ENCODE results near the gene SORBS1.

Gene SORBS1

GRCh38 chr10:95561177-95561863 is at the start of gene SORBS1:
Gene SORBS1, minus strand, starts transcription at chr10:95561371. Its CDS starts 120,236 bp downstream, at chr10:95441135.
- peak; percentile 57 to 76 for DNase-seq (ENCODE audit: low read depth in 2 of 2)

GRCh38 chr10:95610727-95611126 is 49.6 kb upstream of the SORBS1 start:
- DNase-seq (ENCODE audit: low read depth in 2 of 2), result no peak

GRCh38 chr10:95606922-95607321 is 45.8 kb upstream of the SORBS1 start:
- DNase-seq (ENCODE audit: low read depth in 2 of 2), result no peak

GRCh38 chr10:95605163-95605562 is 44.0 kb upstream of the SORBS1 start:
- no peak for DNase-seq (ENCODE audit: low read depth in 2 of 2)

GRCh38 chr10:95604630-95605029 is 43.5 kb upstream of the SORBS1 start:
- no peak for DNase-seq (ENCODE audit: low read depth in 2 of 2)

- no peak for DNase-seq (ENCODE audit: low read depth in 2 of 2)
Measured at GRCh38 chr10:95602382-95602781, 41.2 kb upstream of the SORBS1 start.

GRCh38 chr10:95601116-95601719 is 40.0 kb upstream of the SORBS1 start:
- peak; percentile 10 to 18 for DNase-seq (ENCODE audit: low read depth in 2 of 2)

- no peak for DNase-seq (ENCODE audit: low read depth in 2 of 2)
Measured at GRCh38 chr10:95600158-95600557, 39.0 kb upstream of the SORBS1 start.

- no peak for DNase-seq (ENCODE audit: low read depth in 2 of 2)
Measured at GRCh38 chr10:95597788-95598187, 36.6 kb upstream of the SORBS1 start.

- no peak for DNase-seq (ENCODE audit: low read depth in 2 of 2)
Measured at GRCh38 chr10:95588025-95588424, 26.9 kb upstream of the SORBS1 start.

GRCh38 chr10:95579835-95580535 is 18.8 kb upstream of the SORBS1 start:
- DNase-seq (ENCODE audit: low read depth in 2 of 2), result no peak

GRCh38 chr10:95579292-95579691 is 18.1 kb upstream of the SORBS1 start:
- no peak for DNase-seq (ENCODE audit: low read depth in 2 of 2)

- no peak for DNase-seq (ENCODE audit: low read depth in 2 of 2)
Measured at GRCh38 chr10:95578619-95579018, 17.4 kb upstream of the SORBS1 start.

- no peak for DNase-seq (ENCODE audit: low read depth in 2 of 2)
Measured at GRCh38 chr10:95574649-95575365, 13.6 kb upstream of the SORBS1 start.

- DNase-seq (ENCODE audit: low read depth in 2 of 2), result no peak
Measured at GRCh38 chr10:95573964-95574604, 12.9 kb upstream of the SORBS1 start.

- DNase-seq (ENCODE audit: low read depth in 2 of 2), result no peak
Measured at GRCh38 chr10:95573527-95573926, 12.4 kb upstream of the SORBS1 start.

- DNase-seq (ENCODE audit: low read depth in 2 of 2), result no peak
Measured at GRCh38 chr10:95572131-95572820, 11.1 kb upstream of the SORBS1 start.

- DNase-seq (ENCODE audit: low read depth in 2 of 2), result no peak
Measured at GRCh38 chr10:95571390-95571789, 10.2 kb upstream of the SORBS1 start.

GRCh38 chr10:95569368-95569767 is 8.2 kb upstream of the SORBS1 start:
- no peak for DNase-seq (ENCODE audit: low read depth in 2 of 2)

GRCh38 chr10:95567903-95568630 is 6.9 kb upstream of the SORBS1 start:
- DNase-seq (ENCODE audit: low read depth in 2 of 2), result no peak

GRCh38 chr10:95566136-95566535 is 5.0 kb upstream of the SORBS1 start:
- no peak for DNase-seq (ENCODE audit: low read depth in 2 of 2)

All from stimulated activated CD4-positive, alpha-beta T cell treated with anti-CD3 and anti-CD28 coated beads, Interleukin-1b, Interleukin-23, amount 100 ng/mL, for 4 hours (primary cell).